Measurements from ENCODE around the gene L2HGDH. TPM values are rescaled to one million over a fixed set of nuclear protein-coding genes. Genes with fewer than 3 reads are reported as not detected.

Gene L2HGDH
- total and polyA plus RNA-seq, 2 of the 4 experiments (the other 2 are of a cell fraction), result 3.1 to 3.8 TPM

DNA sequence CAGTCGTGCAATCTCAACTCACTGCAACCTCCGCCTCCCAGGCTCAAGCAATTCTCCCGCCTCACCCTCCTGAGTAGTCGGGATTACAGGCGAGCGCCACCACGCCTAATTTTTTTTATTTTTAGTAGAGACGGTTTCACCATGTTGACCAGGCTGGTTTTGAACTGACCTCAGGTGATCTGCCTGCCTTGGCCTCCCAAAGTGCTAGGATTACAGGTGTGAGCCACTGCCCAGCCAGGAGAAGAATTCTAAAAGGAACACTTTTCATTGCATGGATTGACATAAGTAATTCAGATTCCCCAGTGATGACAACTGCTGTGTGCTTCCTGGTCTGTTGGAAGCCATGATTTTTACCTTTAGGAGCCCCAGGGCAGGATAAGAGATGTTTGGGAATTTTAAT, 22.2 kb upstream of the L2HGDH start:
- POLR2A ChIA-PET (ENCODE audit: unreplicated experiment), result no interaction called here
- Histone ChIP-seq H3K27ac (ENCODE audit: insufficient read depth, low read length) (no peak overlapping the region), H3K9me3 (ENCODE audit: control insufficient read depth, insufficient read depth, low read length) (no peaks in the 10 kb centered on the region)

More for the DNA sequence above, 22.2 kb upstream of the L2HGDH start:
- Histone ChIP-seq H4K91ac (ENCODE audit: insufficient read depth, low read depth, low read length) (no peak overlapping the region), H3K56ac (ENCODE audit: extremely low read depth, insufficient read depth, low read length) (no peak overlapping the region), H3K9me1 (ENCODE audit: insufficient read depth, low read length) (peaks cover 10% of the 10 kb centered on the region), H3K27me3 (ENCODE audit: control insufficient read depth, insufficient read depth, low read length) (no peaks in the 10 kb centered on the region), H3K18ac (ENCODE audit: low read depth, low read length) (no peak overlapping the region), H3K9ac (ENCODE audit: low read depth, low read length) (no peak overlapping the region), H2BK120ac (ENCODE audit: low read depth, low read length) (no peak overlapping the region), H3K79me1 (ENCODE audit: low read depth in 1 of 2, low read length in 2 of 2) (peaks cover 0 to 12% of the 10 kb centered on the region in 2 experiments; a peak in 2 of 4 replicates), H2BK20ac (ENCODE audit: low read depth, low read length) (no peak overlapping the region), H3K4ac (ENCODE audit: low read depth, low read length) (no peak overlapping the region), H2AFZ (replicated peaks; ENCODE audit: low read length, poor library complexity) (no peak overlapping the region), H2AK5ac (ENCODE audit: low read depth, low read length) (no peak overlapping the region), H3K23ac (ENCODE audit: low read depth, low read length) (no peak overlapping the region), H4K8ac (ENCODE audit: low read depth in 2 of 2, low read length in 2 of 2) (no peak overlapping the region), H3K14ac (replicated peaks; ENCODE audit: low read depth, low read length) (no peak overlapping the region), H3K4me2 (ENCODE audit: low read depth, low read length) (no peak overlapping the region), H4K20me1 (ENCODE audit: insufficient read depth, low read length) (no peaks in the 10 kb centered on the region), H2BK15ac (ENCODE audit: low read depth, low read length) (no peak overlapping the region), H4K5ac (ENCODE audit: low read depth, low read length) (no peak overlapping the region), H3K4me1 (ENCODE audit: control insufficient read depth, insufficient read depth, low read length) (peaks cover 14% of the 10 kb centered on the region), H2BK5ac (ENCODE audit: low read depth, low read length, poor library complexity, severe bottlenecking) (no peak overlapping the region), H2AK9ac (replicated peaks; ENCODE audit: low read depth, low read length, poor library complexity) (no peak overlapping the region), H3K36me3 (ENCODE audit: control insufficient read depth, insufficient read depth, low read length) (no peaks in the 10 kb centered on the region), H3K4me3 (ENCODE audit: insufficient read depth, low read depth, low read length) (no peak overlapping the region)
- no peak for DNase-seq
- dilution Hi-C loops (cut with HindIII; ENCODE audit: low sequenced_read_pairs, unreplicated experiment), result no loop called here
- no CpG with 5 or more reads among the region's 8 CpGs for WGBS, 2 experiments (ENCODE audit: extremely low coverage in 2 of 2, insufficient read length in 1 of 2)
- TF ChIP-seq RFX5 (IDR thresholded peaks at IDR 0.05; ENCODE audit: low read depth, low read length) (no peak), FOS (IDR thresholded peaks at IDR 0.05; ENCODE audit: low read depth, low read length) (no peak), BHLHE40 (IDR thresholded peaks at IDR 0.05; ENCODE audit: low read depth, low read length) (no peak), POLR2A (IDR thresholded peaks at IDR 0.05; ENCODE audit: low read depth, low read length) (no peak), MAFK (IDR thresholded peaks at IDR 0.05; ENCODE audit: low read depth, low read length) (no peak), NFE2L2 (IDR thresholded peaks at IDR 0.05; ENCODE audit: low read depth, low read length) (no peak), SMC3 (IDR thresholded peaks at IDR 0.05; ENCODE audit: low read depth, low read length) (no peak), RCOR1 (IDR thresholded peaks at IDR 0.05; ENCODE audit: insufficient replicate concordance, low read length) (no peak), MXI1 (IDR thresholded peaks at IDR 0.05; ENCODE audit: borderline replicate concordance, low read depth, low read length) (no peak), CEBPB (IDR thresholded peaks at IDR 0.05; ENCODE audit: low read depth, low read length) (no peak), RAD21 (IDR thresholded peaks at IDR 0.05; ENCODE audit: low read length) (no peak), CHD1 (IDR thresholded peaks at IDR 0.05; ENCODE audit: low read depth, low read length) (no peak), MAZ (IDR thresholded peaks at IDR 0.05; ENCODE audit: borderline replicate concordance, low read depth, low read length) (no peak)
- TF ChIP-seq, protein P1, sequence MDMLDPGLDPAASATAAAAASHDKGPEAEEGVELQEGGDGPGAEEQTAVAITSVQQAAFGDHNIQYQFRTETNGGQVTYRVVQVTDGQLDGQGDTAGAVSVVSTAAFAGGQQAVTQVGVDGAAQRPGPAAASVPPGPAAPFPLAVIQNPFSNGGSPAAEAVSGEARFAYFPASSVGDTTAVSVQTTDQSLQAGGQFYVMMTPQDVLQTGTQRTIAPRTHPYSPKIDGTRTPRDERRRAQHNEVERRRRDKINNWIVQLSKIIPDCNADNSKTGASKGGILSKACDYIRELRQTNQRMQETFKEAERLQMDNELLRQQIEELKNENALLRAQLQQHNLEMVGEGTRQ (IDR thresholded peaks at IDR 0.05; ENCODE audit: low read depth, low read length), result no peak
- TF ChIP-seq, protein P2, sequence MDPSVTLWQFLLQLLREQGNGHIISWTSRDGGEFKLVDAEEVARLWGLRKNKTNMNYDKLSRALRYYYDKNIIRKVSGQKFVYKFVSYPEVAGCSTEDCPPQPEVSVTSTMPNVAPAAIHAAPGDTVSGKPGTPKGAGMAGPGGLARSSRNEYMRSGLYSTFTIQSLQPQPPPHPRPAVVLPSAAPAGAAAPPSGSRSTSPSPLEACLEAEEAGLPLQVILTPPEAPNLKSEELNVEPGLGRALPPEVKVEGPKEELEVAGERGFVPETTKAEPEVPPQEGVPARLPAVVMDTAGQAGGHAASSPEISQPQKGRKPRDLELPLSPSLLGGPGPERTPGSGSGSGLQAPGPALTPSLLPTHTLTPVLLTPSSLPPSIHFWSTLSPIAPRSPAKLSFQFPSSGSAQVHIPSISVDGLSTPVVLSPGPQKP (IDR thresholded peaks at IDR 0.05; ENCODE audit: borderline replicate concordance, low read depth, low read length), result no peak
- TF ChIP-seq, protein P3, sequence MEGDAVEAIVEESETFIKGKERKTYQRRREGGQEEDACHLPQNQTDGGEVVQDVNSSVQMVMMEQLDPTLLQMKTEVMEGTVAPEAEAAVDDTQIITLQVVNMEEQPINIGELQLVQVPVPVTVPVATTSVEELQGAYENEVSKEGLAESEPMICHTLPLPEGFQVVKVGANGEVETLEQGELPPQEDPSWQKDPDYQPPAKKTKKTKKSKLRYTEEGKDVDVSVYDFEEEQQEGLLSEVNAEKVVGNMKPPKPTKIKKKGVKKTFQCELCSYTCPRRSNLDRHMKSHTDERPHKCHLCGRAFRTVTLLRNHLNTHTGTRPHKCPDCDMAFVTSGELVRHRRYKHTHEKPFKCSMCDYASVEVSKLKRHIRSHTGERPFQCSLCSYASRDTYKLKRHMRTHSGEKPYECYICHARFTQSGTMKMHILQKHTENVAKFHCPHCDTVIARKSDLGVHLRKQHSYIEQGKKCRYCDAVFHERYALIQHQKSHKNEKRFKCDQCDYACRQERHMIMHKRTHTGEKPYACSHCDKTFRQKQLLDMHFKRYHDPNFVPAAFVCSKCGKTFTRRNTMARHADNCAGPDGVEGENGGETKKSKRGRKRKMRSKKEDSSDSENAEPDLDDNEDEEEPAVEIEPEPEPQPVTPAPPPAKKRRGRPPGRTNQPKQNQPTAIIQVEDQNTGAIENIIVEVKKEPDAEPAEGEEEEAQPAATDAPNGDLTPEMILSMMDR (conservative IDR thresholded peaks at IDR 0.05; ENCODE audit: low read depth, low read length), result no peak
- CTCF ChIA-PET, result interaction anchor here (0.7 to 2.1 kb wide), 3 partner anchors 8 to 15 kb away, joined by 3 to 8 read pairs (median 3); no protein-coding TSS in a partner anchor
- in situ Hi-C loops (cut with MboI; ENCODE audit: low sequenced_read_pairs), result no loop called here
- intact Hi-C loops (cut with micrococcal nuclease), result no loop called here
- ATAC-seq (ENCODE audit: low read depth), result no peak
- no TSS peak for BruUV-seq (replicated peaks)

Data from IMR-90 (cell line).